ENCODE measurements around the gene USP48. TPM values are rescaled to one million over a fixed set of nuclear protein-coding genes. Genes with fewer than 3 reads are reported as not detected.

The USP48 gene
- total RNA-seq, 2 experiments from 2014 or later = 73.3 to 76.0 TPM

GRCh38 chr1:21653744-21654100 lies 129.2 kb downstream of the USP48 start:
- CTCF ChIA-PET = interaction anchor here (0.6 kb wide), 1 partner anchor 151 kb away, joined by 3 read pairs; no protein-coding TSS in a partner anchor
- POLR2A ChIA-PET = no interaction called here
- Mint-ChIP-seq H3K4me3 (no peak overlapping the region), H3K9me3 (no peaks in the 10 kb centered on the region), H3K4me1 (ENCODE audit: low read depth) (peaks cover 17% of the 10 kb centered on the region), H3K27ac (no peak overlapping the region), H3K27me3 (no peaks in the 10 kb centered on the region), H3K36me3 (ENCODE audit: low read depth) (no peaks in the 10 kb centered on the region)
- Histone ChIP-seq H3K27me3 (ENCODE audit: control insufficient read depth in 1 of 2, insufficient read depth in 2 of 2, low read length in 2 of 2) (peaks cover 4% of the 10 kb centered on the region in 2 experiments), H3K4me3 (ENCODE audit: low read length) (no peak overlapping the region), H3K27ac (ENCODE audit: low read depth in 1 of 2, low read length in 2 of 2) (no peak overlapping the region), H3K4me1 (ENCODE audit: insufficient read depth, low read length) (peaks cover 15% of the 10 kb centered on the region), H3K36me3 (ENCODE audit: insufficient read depth, low read length) (no peaks in the 10 kb centered on the region), H3K9me3 (ENCODE audit: control insufficient read depth in 1 of 2, insufficient read depth in 1 of 2, low read length in 2 of 2) (no peaks in the 10 kb centered on the region)
- intact Hi-C loops (cut with DNase I, micrococcal nuclease) = loop anchor here in 1 of 2 experiments (10.0 kb wide), 1 partner anchor 399 kb away; no protein-coding TSS in a partner anchor
- no peak for TF ChIP-seq CTCF (IDR thresholded peaks at IDR 0.05)
- ATAC-seq (ENCODE audit: poor library complexity) (no peak), DNase-seq (no peak)

DNA sequence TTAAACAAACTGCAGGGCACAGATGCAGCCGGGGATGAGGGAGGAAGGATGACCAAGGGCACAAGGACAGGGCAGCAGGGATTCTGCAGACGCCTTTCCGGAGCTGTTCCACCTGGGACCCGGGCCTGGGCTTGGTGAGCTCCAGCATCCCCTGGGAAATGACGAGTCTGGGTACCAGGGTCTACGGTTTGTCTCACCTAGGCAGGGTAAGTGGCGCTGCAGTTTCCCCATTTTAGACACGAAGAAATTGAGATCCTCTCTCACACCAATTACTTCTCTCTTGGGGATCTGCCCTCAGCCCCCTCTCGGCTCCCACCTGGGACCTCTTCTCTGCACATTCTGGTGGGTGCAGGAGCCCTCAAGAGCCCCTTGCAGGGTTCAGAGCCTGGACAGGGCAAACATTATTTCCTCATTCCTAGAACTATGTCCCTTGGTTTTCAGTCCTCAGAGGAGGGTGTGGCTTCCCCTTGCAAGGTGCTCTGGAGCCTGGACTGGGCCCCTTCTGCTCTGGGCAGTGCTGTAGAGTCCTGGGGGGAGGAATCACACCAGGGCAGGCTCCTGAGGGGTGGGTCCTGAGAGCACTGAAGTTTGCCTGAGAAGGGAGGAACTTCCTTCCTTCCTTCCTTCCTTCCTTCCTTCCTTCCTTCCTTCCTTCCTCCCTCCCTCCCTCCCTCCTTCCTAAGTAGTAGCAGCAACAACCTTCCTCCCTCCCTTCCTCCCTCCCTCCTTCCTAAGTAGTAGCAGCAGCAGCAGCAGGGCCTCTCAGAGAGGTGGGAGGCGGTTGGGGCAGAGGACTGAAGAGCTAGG lies 129.8 kb downstream of the USP48 start:
- intact Hi-C loops (cut with DNase I, micrococcal nuclease) = loop anchor here in 1 of 2 experiments (10.0 kb wide), 1 partner anchor 398 kb away; no protein-coding TSS in a partner anchor
- Histone ChIP-seq H3K27me3 (ENCODE audit: control insufficient read depth in 1 of 2, insufficient read depth in 2 of 2, low read length in 2 of 2) (peaks cover 6 to 9% of the 10 kb centered on the region in 2 experiments), H3K9me3 (ENCODE audit: control insufficient read depth in 1 of 2, insufficient read depth in 1 of 2, low read length in 2 of 2) (no peaks in the 10 kb centered on the region), H3K36me3 (ENCODE audit: insufficient read depth, low read length) (no peaks in the 10 kb centered on the region), H3K4me3 (ENCODE audit: low read length) (no peak overlapping the region), H3K4me1 (ENCODE audit: insufficient read depth, low read length) (peaks cover 15% of the 10 kb centered on the region), H3K27ac (ENCODE audit: low read depth in 1 of 2, low read length in 2 of 2) (no peak overlapping the region)
- Mint-ChIP-seq H3K36me3 (ENCODE audit: low read depth) (no peaks in the 10 kb centered on the region), H3K9me3 (no peaks in the 10 kb centered on the region), H3K27ac (no peak overlapping the region), H3K4me1 (ENCODE audit: low read depth) (peaks cover 17% of the 10 kb centered on the region), H3K4me3 (peak overlapping the region; percentile 92), H3K27me3 (no peaks in the 10 kb centered on the region)
- ATAC-seq (ENCODE audit: poor library complexity) = no peak
- ChIA-PET CTCF (interaction anchor here (0.6 kb wide), 1 partner anchor 152 kb away, joined by 3 read pairs; no protein-coding TSS in a partner anchor), POLR2A (interaction anchor here (1.9 kb wide), 1 partner anchor 16 kb away, joined by 5 read pairs; the partner anchor contains the start of gene RAP1GAP)
- no peak for TF ChIP-seq CTCF (IDR thresholded peaks at IDR 0.05)
- no peak for DNase-seq

GRCh38 chr1:21652101-21652936 lies 130.6 kb downstream of the USP48 start:
- H3K4me1 Mint-ChIP-seq (ENCODE audit: low read depth) = peaks cover 17% of the 10 kb centered on the region
- intact Hi-C loops (cut with DNase I, micrococcal nuclease) = loop anchor here in 1 of 2 experiments (10.0 kb wide), 1 partner anchor 398 kb away; no protein-coding TSS in a partner anchor
- ATAC-seq (ENCODE audit: poor library complexity) = no peak
- ChIA-PET CTCF (no interaction called here), POLR2A (interaction anchor here (1.0 to 1.9 kb wide), 2 partner anchors 17 to 130 kb away, joined by 3 to 5 read pairs; partner anchors contain the start of gene RAP1GAP)
- no peaks in the 10 kb centered on the region for H3K9me3 Mint-ChIP-seq
- peaks cover 6 to 9% of the 10 kb centered on the region in 2 experiments for H3K27me3 ChIP-seq (ENCODE audit: control insufficient read depth in 1 of 2, insufficient read depth in 2 of 2, low read length in 2 of 2)
- H3K27ac Mint-ChIP-seq = no peak overlapping the region
- H3K4me3 ChIP-seq (ENCODE audit: low read length) = peak overlapping the region; percentile 14
- no peak for TF ChIP-seq CTCF (IDR thresholded peaks at IDR 0.05)
- H3K27me3 Mint-ChIP-seq = no peaks in the 10 kb centered on the region
- H3K27ac ChIP-seq (ENCODE audit: low read depth in 1 of 2, low read length in 2 of 2) = no peak overlapping the region
- no peaks in the 10 kb centered on the region for H3K9me3 ChIP-seq (ENCODE audit: control insufficient read depth in 1 of 2, insufficient read depth in 1 of 2, low read length in 2 of 2)
- no peaks in the 10 kb centered on the region for H3K36me3 ChIP-seq (ENCODE audit: insufficient read depth, low read length)
- peak overlapping the region; percentile 92 for H3K4me3 Mint-ChIP-seq
- peaks cover 15% of the 10 kb centered on the region for H3K4me1 ChIP-seq (ENCODE audit: insufficient read depth, low read length)
- no peaks in the 10 kb centered on the region for H3K36me3 Mint-ChIP-seq (ENCODE audit: low read depth)
- DNase-seq = no peak

Data from CD4-positive, alpha-beta T cell (primary cell).